Adrenal gland (tissue), 12 donors: ENCODE data around the gene SLC6A12. TPM values are rescaled to one million over a fixed set of nuclear protein-coding genes. Genes with fewer than 3 reads are reported as not detected.

Source experiments
- DNase-seq, 7 donors: peaks; one replicate each; pipeline ENCODE4 v3.0.0-alpha.2; 2019 to 2020
- H3K27ac ChIP-seq, 5 donors: fragments of 200-600 bp; sonication (generic) in 4 of 5; 1 replicate in 3 of 5; 2 replicates in 2 of 5; pipeline versions ENCODE4 v1.5.1 to v1.8.0; 2016 to 2020; ENCODE audit warnings: mild to moderate bottlenecking in 1 of 5
- H3K27me3 ChIP-seq: fragments of 200-600 bp; 2 replicates; pipeline ENCODE4 v1.8.0; 2021
- H3K36me3 ChIP-seq, 2 donors: fragments of 200-600 bp; replicated peaks in 1 of 2; 1 replicate in 1 of 2; 2 replicates in 1 of 2; pipeline versions ENCODE4 v1.5.1 to v1.8.0; 2018 to 2022
- H3K4me1 ChIP-seq, 2 donors: fragments of 200-600 bp; replicated peaks in 1 of 2; 1 replicate in 1 of 2; 2 replicates in 1 of 2; pipeline versions ENCODE4 v1.5.1 to v1.8.0; 2018 to 2021
- H3K4me3 ChIP-seq, 4 donors: fragments of 200-600 bp; sonication (generic) in 3 of 4; one replicate each; pipeline ENCODE4 v1.5.1; 2016 to 2018
- H3K9me3 ChIP-seq, 3 donors: fragments of 200-600 bp; sonication (generic) in 1 of 3; replicated peaks in 1 of 3; 1 replicate in 2 of 3; 2 replicates in 1 of 3; pipeline versions ENCODE4 v1.5.1 to v1.8.0; 2016 to 2021
- CTCF ChIP-seq, 6 experiments: fragments of 450-650 bp in 4 of 6; fragments of 200-600 bp in 2 of 6; sonication (generic) in 1 of 6; IDR thresholded peaks; 1 replicate in 5 of 6; 2 replicates in 1 of 6; pipeline versions ENCODE4 v1.5.1 to v1.8.0; 2016 to 2021; ENCODE audit warnings: antibody characterized with exemption in 6 of 6, mild to moderate bottlenecking in 2 of 6, moderate library complexity in 1 of 6
- POLR2A ChIP-seq, 2 donors: fragments of 450-650 bp; IDR thresholded peaks; one replicate each; pipeline ENCODE4 v1.6.1; 2017; ENCODE audit warnings: antibody characterized with exemption in 2 of 2, mild to moderate bottlenecking in 2 of 2, moderate library complexity in 1 of 2
- WGBS, 4 donors: extraction: QIAGEN DNeasy Blood & Tissue Kit in 2 of 4; methylation state at CpG; one replicate each; pipeline versions ENCODE4 v1.1.5 to v1.1.7; 2013 to 2017; 5-methylcytosine and 5-hydroxymethylcytosine counted together
- intact Hi-C, 2 donors: fragments of 100-400 bp; cut with DNase I; formaldehyde crosslinking; loops; one replicate each; pipeline versions ENCODE4 v1.14.1 to v1.15.0; 2022 to 2023
- polyA plus RNA-seq, 3 donors: library from polyadenylated mRNA; stranded (reverse); fragments of 200-250 nt in 2 of 3; fragments of 350-450 nt in 1 of 3; fragmentation: Illumina TruSeq in 1 of 3; extraction: RNeasy Lipid Tissue Mini Kit (QIAGEN cat#74804) in 1 of 3; gene quantifications; one replicate each; pipeline ENCODE4 v1.2.3, GENCODE V29; 2013 to 2014
- total RNA-seq, 9 donors: library from RNA; depleted of rRNA in 4 of 9; stranded (reverse); fragments of >200 nt in 4 of 9; fragments of 120-200 nt in 1 of 9; fragmentation: NEBNext Ultra II Directional in 1 of 9; extraction: Animal tissue kit (Norgen Biotek cat#: 25700) in 1 of 9; gene quantifications; one replicate each; pipeline versions ENCODE4 v1.1.0 to v1.2.4, GENCODE V29; 2013 to 2023
- donor health status: healthy with polysubstance abuse.
- donor health status: Bipolar disorder and iron deficiency.
- donor health status: DM: yes; HTN: yes; CAD: no.
- donor health status: DM: no; HTN: no; CAD: no.
- donor health status: DM: no; HTN: no; CAD: no.
- donor health status: DM: yes; HTN: yes; CAD: no.

Gene SLC6A12
- total and polyA plus RNA-seq, 12 donors = 0.33 to 4.3 (median 1.4) TPM

- 49 to 63% (median 55%) methylated on average over 4 of the region's 4 CpGs for WGBS, 4 donors
- intact Hi-C loops = no loop called here
These were observed 29.4 kb upstream of the SLC6A12 start for GRCh38 chr12:243381-243780.

DNA sequence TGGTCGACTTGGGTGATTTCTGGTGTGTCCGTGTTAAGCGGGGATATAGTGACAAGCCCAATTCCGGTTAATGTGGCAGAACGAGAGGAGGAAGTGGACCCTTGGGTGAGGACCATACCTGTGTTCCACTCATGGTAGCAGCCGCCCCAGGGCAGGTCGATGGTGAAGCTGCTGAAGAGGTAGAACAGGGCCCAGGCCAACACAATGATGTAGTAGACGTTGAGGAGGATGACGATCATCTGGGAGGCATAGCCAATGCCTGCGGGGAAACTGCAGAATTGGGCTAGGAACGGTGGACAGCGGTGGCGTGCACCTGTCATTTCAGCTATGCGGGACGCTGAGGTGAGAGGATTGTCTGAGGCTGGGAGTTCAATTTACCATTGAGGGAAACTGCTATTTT, 28.5 kb upstream of the SLC6A12 start:
- DNase-seq = peak in 1 of 7 donors; percentile 36
- Histone ChIP-seq H3K27ac (no peak overlapping the region), H3K27me3 (no peaks in the 10 kb centered on the region), H3K4me1 (no peaks in the 10 kb centered on the region), H3K36me3 (no peaks in the 10 kb centered on the region), H3K9me3 (no peaks in the 10 kb centered on the region), H3K4me3 (no peak overlapping the region)
- WGBS, 4 donors = 85 to 93% (median 88%) methylated on average over 15 of the region's 15 CpGs
- TF ChIP-seq POLR2A (IDR thresholded peaks at IDR 0.05) = no peak
- TF ChIP-seq CTCF (IDR thresholded peaks at IDR 0.05) = no peak
- intact Hi-C loops = no loop called here

More at GRCh38 chr12:243381-243780, 29.4 kb upstream of the SLC6A12 start:
- H3K27me3 ChIP-seq = no peaks in the 10 kb centered on the region
- TF ChIP-seq POLR2A (IDR thresholded peaks at IDR 0.05) (no peak), CTCF (IDR thresholded peaks at IDR 0.05) (no peak)
- no peak for DNase-seq
- no peak overlapping the region for H3K27ac ChIP-seq
- peaks cover 0 to 7% (median 4%) of the 10 kb centered on the region in 3 donors for H3K9me3 ChIP-seq
- no peak overlapping the region for H3K4me3 ChIP-seq
- H3K4me1 ChIP-seq = no peaks in the 10 kb centered on the region
- no peaks in the 10 kb centered on the region for H3K36me3 ChIP-seq

GRCh38 chr12:241266-241665, 27.3 kb upstream of the SLC6A12 start:
- DNase-seq = peak in 1 of 7 donors; percentile 4
- Histone ChIP-seq H3K27me3 (no peaks in the 10 kb centered on the region), H3K4me3 (no peak overlapping the region), H3K9me3 (no peaks in the 10 kb centered on the region), H3K4me1 (no peaks in the 10 kb centered on the region), H3K27ac (no peak overlapping the region), H3K36me3 (no peaks in the 10 kb centered on the region)
- intact Hi-C loops = no loop called here
- TF ChIP-seq POLR2A (IDR thresholded peaks at IDR 0.05) = no peak
- TF ChIP-seq CTCF (IDR thresholded peaks at IDR 0.05) = no peak
- 88 to 91% (median 89%) methylated on average over 9 of the region's 9 CpGs for WGBS, 4 donors

DNA sequence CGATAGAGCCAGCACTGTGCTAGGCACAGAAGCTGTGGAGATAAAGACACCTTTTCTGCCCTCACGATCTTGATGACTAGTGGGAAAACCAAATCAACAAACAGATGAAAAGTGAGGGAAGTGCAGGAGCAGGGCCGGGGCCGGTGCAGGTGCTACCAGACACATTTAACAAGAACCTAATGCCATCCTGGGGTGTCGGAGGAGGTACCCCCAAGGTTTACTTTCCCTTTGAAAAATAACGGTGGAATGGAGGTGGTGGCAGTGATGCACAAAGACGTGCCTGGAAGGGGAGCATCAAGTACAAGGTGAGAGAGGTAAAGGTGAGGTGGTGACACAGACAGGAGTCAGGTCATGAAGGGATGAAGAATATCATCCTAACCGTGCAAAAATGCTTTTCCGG, 26.6 kb upstream of the SLC6A12 start:
- no peaks in the 10 kb centered on the region for H3K4me1 ChIP-seq
- TF ChIP-seq CTCF (IDR thresholded peaks at IDR 0.05) = no peak
- TF ChIP-seq POLR2A (IDR thresholded peaks at IDR 0.05) = no peak
- no peaks in the 10 kb centered on the region for H3K36me3 ChIP-seq
- DNase-seq = peak in 1 of 7 donors; percentile 20
- H3K27ac ChIP-seq = no peak overlapping the region
- 81 to 88% (median 87%) methylated on average over 9 of the region's 9 CpGs for WGBS, 4 donors
- no peaks in the 10 kb centered on the region for H3K9me3 ChIP-seq
- intact Hi-C loops = no loop called here
- H3K4me3 ChIP-seq = no peak overlapping the region
- no peaks in the 10 kb centered on the region for H3K27me3 ChIP-seq
